ENCODE measurements around the gene FXYD1. TPM values are rescaled to one million over a fixed set of nuclear protein-coding genes. Genes with fewer than 3 reads are reported as not detected.
A peak's percentile ranks its signal among the peaks of the same experiment; 100 is the strongest.
"Not testable (repeated sequence)": the region's sequence is repeated elsewhere in the genome, so short reads cannot be mapped to it uniquely, and the experiment has no call there.

FXYD1 gene
- total RNA-seq, 1 experiment from 2014 or later: not detected

DNA sequence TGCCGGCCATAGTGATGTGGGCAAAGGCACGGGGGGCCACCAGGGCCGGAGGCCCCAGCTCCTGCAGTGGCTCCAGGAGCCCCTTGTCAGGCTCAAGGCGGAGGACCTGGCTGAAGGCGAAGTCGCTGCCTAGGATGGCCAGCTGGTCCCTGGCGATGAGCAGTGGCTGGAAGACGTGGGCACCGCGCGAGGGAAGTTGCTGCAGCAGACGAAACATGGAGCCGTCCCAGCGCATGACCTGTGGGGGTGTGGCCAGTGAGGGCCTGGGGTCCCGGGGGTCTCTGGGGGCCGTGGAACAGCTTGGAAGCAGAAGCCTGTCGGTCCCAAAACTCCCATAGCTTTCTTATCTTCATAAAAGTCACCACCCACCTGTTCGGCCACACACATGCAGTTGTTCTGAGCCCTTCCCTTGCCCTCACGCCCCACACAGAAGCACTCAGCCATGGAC lies 13.3 kb upstream of the FXYD1 start:
- DNase-seq (ENCODE audit: low spot score): no peak

- DNase-seq (ENCODE audit: low spot score): no peak
Measured at GRCh38 chr19:35125749-35126623, 12.6 kb upstream of the FXYD1 start.

GRCh38 chr19:35126624-35126959 lies 12.0 kb upstream of the FXYD1 start:
- DNase-seq (ENCODE audit: low spot score): no peak

GRCh38 chr19:35127871-35128270 lies 10.8 kb upstream of the FXYD1 start:
- DNase-seq (ENCODE audit: low spot score): no peak

DNA sequence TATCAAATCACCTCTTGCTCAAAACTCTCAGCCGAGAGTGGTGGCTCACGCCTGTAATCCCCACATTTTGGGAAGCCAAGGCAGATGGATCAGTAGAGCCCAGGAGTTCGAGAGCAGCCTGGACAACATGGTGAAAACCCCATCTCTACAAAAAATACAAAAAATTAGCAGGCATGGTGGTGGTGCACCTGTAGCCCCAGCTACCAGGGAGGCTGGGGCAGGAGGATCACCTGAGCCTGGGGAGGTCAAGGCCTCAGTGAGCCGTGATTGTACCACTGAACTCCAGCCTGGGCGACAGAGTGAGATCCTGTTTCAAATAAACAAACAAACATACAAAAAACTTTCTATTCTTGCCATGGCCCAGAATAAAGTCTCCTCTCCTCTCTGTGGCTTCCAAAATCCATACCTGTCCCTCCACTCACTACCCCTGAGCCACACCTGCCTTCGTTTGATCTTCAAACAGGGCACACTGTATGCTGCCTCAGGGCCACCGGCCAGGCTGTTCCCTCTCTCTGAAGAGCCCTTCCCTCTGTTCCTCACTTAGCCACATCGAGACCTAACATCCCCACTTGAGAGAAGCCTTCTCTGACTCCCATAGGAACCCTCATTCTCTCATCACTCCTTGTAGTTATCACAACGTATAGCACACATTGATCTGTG lies 10.1 kb upstream of the FXYD1 start:
- DNase-seq (ENCODE audit: low spot score): no peak

DNA sequence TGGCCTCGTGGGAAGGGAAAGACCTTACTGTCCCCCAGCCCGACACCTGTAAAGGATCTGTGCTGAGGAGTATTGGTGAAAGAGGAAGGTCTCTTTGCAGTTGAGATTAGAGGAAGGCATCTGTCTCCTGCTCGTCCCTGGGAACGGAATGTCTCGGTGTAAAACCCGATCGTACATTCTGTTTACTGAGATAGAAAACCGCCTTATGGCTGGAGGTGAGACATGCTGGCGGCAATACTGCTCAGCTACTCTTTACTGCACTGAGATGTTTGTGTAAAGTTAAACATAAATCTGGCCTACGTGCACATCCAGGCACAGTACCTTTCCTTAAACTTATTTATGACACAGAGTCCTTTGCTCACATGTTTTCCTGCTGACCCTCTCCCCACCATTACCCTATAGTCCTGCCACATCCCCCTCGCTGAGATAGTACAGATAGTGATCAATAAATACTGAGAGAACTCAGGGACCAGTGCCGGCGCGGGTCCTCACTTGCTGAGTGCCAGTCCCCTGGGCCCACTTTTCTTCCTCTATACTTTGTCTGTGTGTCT lies 8.8 kb upstream of the FXYD1 start:
- not testable (repeated sequence) for DNase-seq (ENCODE audit: low spot score)

DNA sequence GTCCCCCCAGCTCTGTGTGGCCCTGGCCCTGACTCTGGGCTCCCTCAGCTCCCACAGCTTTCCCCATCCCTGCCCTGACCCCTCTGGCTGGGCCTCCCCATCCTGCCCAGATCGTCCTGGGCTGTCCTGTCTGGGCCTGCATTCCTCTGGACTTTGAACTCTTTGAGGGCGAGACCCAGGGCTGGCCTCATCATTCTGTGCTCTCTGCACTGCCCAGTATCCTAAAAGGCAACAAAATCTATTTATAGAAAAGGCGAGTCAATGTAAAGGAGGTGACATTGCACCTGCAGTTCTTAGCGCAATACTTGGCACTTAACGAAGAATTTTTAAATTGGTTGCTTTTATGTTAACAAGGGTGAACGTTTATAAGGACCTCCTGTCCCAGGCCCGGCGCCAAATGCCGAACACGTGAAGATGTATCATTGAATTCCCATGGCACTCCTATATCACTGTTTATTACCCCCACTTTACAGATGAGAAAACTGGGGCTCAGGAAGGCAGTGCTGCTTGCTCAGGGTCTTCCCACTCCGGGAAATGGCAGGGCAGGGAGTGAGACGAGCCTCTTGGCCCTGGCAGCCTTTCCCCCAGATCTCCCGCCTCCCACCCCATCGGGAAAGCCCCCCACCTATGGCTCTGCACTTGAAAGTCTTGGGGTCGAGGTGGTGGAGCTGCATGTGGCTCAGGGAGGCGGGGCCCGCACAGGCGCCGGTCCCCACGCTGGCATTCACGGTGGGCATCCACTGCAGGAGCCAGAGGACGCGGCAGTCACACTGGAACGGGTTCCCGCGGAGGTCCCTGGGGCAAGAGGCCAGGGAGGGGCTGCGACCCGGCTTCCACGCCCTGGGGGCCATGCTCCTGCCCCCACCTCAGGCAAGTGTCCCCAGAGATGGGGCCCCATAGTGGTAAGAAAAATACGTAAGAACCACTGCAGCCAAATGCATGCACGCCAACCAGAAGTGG lies 7.6 kb upstream of the FXYD1 start:
- no peak for DNase-seq (ENCODE audit: low spot score)

- DNase-seq (ENCODE audit: low spot score): no peak
Measured at GRCh38 chr19:35132254-35132653, 6.4 kb upstream of the FXYD1 start.

GRCh38 chr19:35133826-35134225 lies 4.8 kb upstream of the FXYD1 start:
- no peak for DNase-seq (ENCODE audit: low spot score)

DNA sequence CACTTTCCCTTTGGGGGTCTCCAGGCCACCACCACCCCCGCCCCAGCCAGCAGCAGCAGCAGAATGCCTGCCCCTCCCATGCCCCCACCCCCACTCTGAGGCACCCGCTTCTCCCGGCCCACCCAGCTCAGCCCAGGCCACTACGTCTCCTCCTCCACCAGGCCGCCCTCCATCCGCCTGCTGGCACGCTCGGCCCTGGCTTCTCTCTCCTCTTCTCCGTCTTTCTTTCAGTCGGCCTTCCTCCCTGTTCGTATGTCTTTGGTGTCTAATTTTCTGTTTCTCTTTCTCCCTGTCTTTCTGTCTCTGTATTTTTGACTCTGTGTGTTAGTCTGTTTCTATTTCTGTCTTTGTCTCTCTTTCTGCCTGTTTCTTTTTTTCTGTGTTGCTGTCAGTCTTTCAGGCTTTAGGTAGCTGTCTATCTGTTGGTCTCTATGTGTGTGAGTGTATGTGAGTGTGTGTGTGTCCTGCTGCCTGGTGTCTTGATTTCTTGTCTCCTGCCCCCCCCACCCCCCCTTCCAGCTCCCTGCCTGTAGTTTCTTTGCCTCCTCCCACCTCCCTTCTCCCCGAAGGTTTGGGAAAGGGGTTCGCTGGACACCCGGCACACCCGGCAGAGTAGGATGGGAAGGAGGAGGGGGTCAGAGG lies 3.9 kb upstream of the FXYD1 start, which contains the start of gene LGI4:
Gene LGI4, minus strand, starts transcription at position 459 of the 642 bp plus-strand sequence. Its CDS starts 379 bp downstream, at position 80.
- no peak for DNase-seq (ENCODE audit: low spot score)

GRCh38 chr19:35135389-35135909 lies 3.2 kb upstream of the FXYD1 start:
- peak; percentile 72 for DNase-seq (ENCODE audit: low spot score)

GRCh38 chr19:35136231-35136630 lies 2.4 kb upstream of the FXYD1 start:
- no peak for DNase-seq (ENCODE audit: low spot score)

- no peak for DNase-seq (ENCODE audit: low spot score)
Measured at GRCh38 chr19:35136977-35137702, 1.5 kb upstream of the FXYD1 start.

DNA sequence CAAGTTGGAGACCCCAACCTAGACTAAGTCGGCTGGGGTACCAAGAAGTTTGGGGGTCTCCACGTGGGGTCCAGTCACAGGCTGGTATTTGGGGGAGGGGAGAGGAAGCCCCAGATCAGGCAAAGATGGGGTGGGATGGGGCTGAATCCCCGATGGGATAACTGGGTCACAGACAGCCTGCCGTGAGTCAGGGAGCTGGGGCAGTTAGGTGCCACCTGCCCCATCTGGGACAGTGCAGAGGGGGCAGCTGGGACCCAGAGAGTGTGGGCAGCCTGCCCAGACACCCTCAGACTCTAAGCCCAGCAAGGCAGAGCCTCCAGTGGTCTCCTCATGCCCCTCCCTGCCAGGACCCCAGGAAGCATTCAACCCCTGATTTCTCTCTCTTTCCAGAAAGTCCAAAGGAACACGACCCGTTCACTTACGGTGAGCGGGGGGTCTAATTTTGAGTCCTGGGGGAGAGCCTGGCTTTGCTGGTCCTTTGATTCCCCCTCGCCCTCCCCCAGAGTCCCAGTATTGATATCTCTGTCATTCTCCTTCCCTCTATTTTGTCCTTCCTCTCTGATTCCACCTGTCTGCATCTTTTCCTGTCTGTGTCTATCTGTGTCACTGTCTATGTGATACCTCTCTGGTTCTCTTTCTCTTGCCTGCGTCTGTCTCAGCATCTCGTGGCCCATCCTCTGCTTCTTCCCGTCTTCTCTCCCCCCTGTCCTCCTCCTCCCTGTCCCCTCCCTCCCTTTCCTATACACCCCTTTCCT lies 1.8 kb downstream of the FXYD1 start:
- no peak for DNase-seq (ENCODE audit: low spot score)

GRCh38 chr19:35140962-35141836 lies 2.6 kb downstream of the FXYD1 start:
- peak; percentile 78 for DNase-seq (ENCODE audit: low spot score)

- DNase-seq (ENCODE audit: low spot score): no peak
Measured at GRCh38 chr19:35141837-35142605, 3.4 kb downstream of the FXYD1 start.

- no peak for DNase-seq (ENCODE audit: low spot score)
Measured at GRCh38 chr19:35142606-35143230, 4.1 kb downstream of the FXYD1 start.
